K562 (cell line): Measurements from ENCODE around the gene GPR148. TPM values are rescaled to one million over a fixed set of nuclear protein-coding genes. Genes with fewer than 3 reads are reported as not detected.

Experiments
- ATAC-seq: fragments of 200-7000 bp; cut with Tn5 transposase; 3 replicates; pipeline ENCODE4 v1.9.1; 2020; ENCODE audit warnings: moderate library complexity
- BruUV-seq: library from RNA; stranded (reverse); fragments of 400-500 nt; replicated peaks from 2 replicates; lab custom pipeline; 2021; lab: Mats Ljungman, UMichigan
- CTCF ChIA-PET: fragments of 300-600 bp; formaldehyde crosslinking; extraction: SDS; loops from one replicate; lab custom pipeline; 2021; ENCODE audit warnings: low intra/inter-chr PET ratio; lab: Yijun Ruan, JAX
- POLR2A ChIA-PET: fragments of 300-600, 350-650 bp; sonication (Branson Sonifier 250); formaldehyde crosslinking; extraction: SDS; loops from one replicate; lab custom pipeline; 2021; ENCODE audit warnings: antibody characterized with exemption, inconsistent platforms; lab: Yijun Ruan, JAX
- DNase-seq, 4 experiments: peaks; one replicate each; pipeline versions ENCODE4 v3.0.0 to v3.0.0-alpha.2; 2011 to 2018; ENCODE audit warnings: low spot score in 3 of 4, mixed read lengths in 3 of 4; ENCODE audit errors: extremely low read depth in 1 of 4
- FAIRE-seq: peaks from 2 replicates; lab custom pipeline; 2011; peaks lifted over from hg19 to GRCh38; lab: Jason Lieb, UNC
- H2AFZ ChIP-seq: 2 replicates; pipeline ENCODE4 v1.6.0; 2011; ENCODE audit warnings: low read depth, low read length, control low read depth, inconsistent platforms
- H3K27ac ChIP-seq: fragments of 200-600 bp; 3 replicates; pipeline ENCODE4 v1.8.0; 2011; ENCODE audit warnings: low read depth, mild to moderate bottlenecking, control low read depth, inconsistent platforms, low read length, moderate library complexity, mixed read lengths; ENCODE audit errors: extremely low read depth
- H3K27me3 ChIP-seq, 2 experiments: fragments of 300-600 bp in 1 of 2; 2 replicates in 1 of 2; 3 replicates in 1 of 2; pipeline versions ENCODE4 v1.6.0 to v1.8.0; 2011; ENCODE audit warnings: inconsistent platforms in 2 of 2, low read length in 2 of 2, mild to moderate bottlenecking in 1 of 2, mixed read lengths in 1 of 2, moderate library complexity in 1 of 2; ENCODE audit not compliant: control insufficient read depth in 2 of 2, insufficient read depth in 2 of 2
- H3K36me3 ChIP-seq: fragments of 300-600 bp; 3 replicates; pipeline ENCODE4 v1.8.0; 2011; ENCODE audit warnings: mild to moderate bottlenecking, low read length, inconsistent platforms; ENCODE audit not compliant: control insufficient read depth, insufficient read depth
- H3K4me1 ChIP-seq, 2 experiments: fragments of 200-600 bp in 1 of 2; replicated peaks in 1 of 2; 2 replicates in 1 of 2; 3 replicates in 1 of 2; pipeline versions ENCODE4 v1.5.1 to v1.8.0; 2011; ENCODE audit warnings: inconsistent platforms in 2 of 2, low read length in 2 of 2, mild to moderate bottlenecking in 1 of 2, mixed read lengths in 1 of 2, moderate library complexity in 1 of 2; ENCODE audit not compliant: control insufficient read depth in 2 of 2, insufficient read depth in 2 of 2
- H3K4me2 ChIP-seq: 2 replicates; pipeline ENCODE4 v1.6.1; 2011; ENCODE audit warnings: low read length, control low read depth, inconsistent platforms, mixed read lengths; ENCODE audit not compliant: insufficient read depth
- H3K4me3 ChIP-seq: fragments of 200-600 bp; sonication (generic), shearing (Covaris generic); 2 replicates; pipeline ENCODE4 v1.5.1; 2016; ENCODE audit warnings: control low read depth, inconsistent platforms
- H3K79me2 ChIP-seq: fragments of 200-600 bp; 3 replicates; pipeline ENCODE4 v1.8.0; 2011; ENCODE audit warnings: low read length, inconsistent platforms; ENCODE audit not compliant: control insufficient read depth, insufficient read depth
- H3K9ac ChIP-seq, 2 experiments: 2 replicates each; pipeline versions ENCODE4 v1.6.0 to v1.6.1; 2011; ENCODE audit warnings: low read depth in 2 of 2, low read length in 2 of 2, control low read depth in 1 of 2, inconsistent platforms in 1 of 2, mild to moderate bottlenecking in 1 of 2, mixed read lengths in 1 of 2; ENCODE audit not compliant: insufficient read depth in 1 of 2
- H3K9me1 ChIP-seq: one replicate; pipeline ENCODE4 v1.6.0; 2011; ENCODE audit warnings: inconsistent platforms, mild to moderate bottlenecking, low read length, moderate library complexity; ENCODE audit not compliant: control insufficient read depth, insufficient read depth
- H3K9me3 ChIP-seq: replicated peaks from 2 replicates; pipeline ENCODE4 v1.5.1; 2011; ENCODE audit warnings: low read depth, low read length, inconsistent platforms; ENCODE audit not compliant: control insufficient read depth, insufficient read depth
- H4K20me1 ChIP-seq: replicated peaks from 2 replicates; pipeline ENCODE4 v1.6.1; 2011; ENCODE audit warnings: low read length, inconsistent platforms, mixed read lengths; ENCODE audit not compliant: control insufficient read depth, insufficient read depth
- BDP1 ChIP-seq: IDR thresholded peaks from 3 replicates; pipeline ENCODE4 v1.6.1; 2011; ENCODE audit not compliant: insufficient read length, insufficient read depth
- E2F1 ChIP-seq: sonication (generic); formaldehyde crosslinking; IDR thresholded peaks from 2 replicates; pipeline ENCODE4 v1.8.1; 2023; ENCODE audit warnings: mild to moderate bottlenecking, missing genetic modification reagents, moderate library complexity
- MLX ChIP-seq, 2 experiments: fragments of 450-650 bp in 1 of 2; sonication (generic) in 1 of 2; formaldehyde crosslinking; conservative IDR thresholded peaks; 2 replicates each; pipeline versions ENCODE4 v1.4.0 to v1.8.1; 2020 to 2022; ENCODE audit warnings: mild to moderate bottlenecking in 1 of 2, missing genetic modification reagents in 1 of 2
- PRPF4 ChIP-seq: fragments of 200-400 bp; formaldehyde crosslinking; IDR thresholded peaks from one replicate; pipeline ENCODE4 v1.6.1; 2017; ENCODE audit warnings: low read length, low read depth, mild to moderate bottlenecking; ENCODE audit not compliant: insufficient read depth, poor library complexity, severe bottlenecking
- PTBP1 ChIP-seq: fragments of 200-400 bp; formaldehyde crosslinking; IDR thresholded peaks from 2 replicates; pipeline ENCODE4 v1.6.1; 2017; ENCODE audit warnings: low read depth, low read length
- SREBF1 ChIP-seq: fragments of 150-350 bp; IDR thresholded peaks from 2 replicates; pipeline ENCODE4 v1.6.1; 2014; ENCODE audit warnings: antibody characterized with exemption, low read depth, low read length, borderline replicate concordance
- TEAD4 ChIP-seq, 2 experiments: sonication (generic) in 1 of 2; formaldehyde crosslinking in 1 of 2; IDR thresholded peaks; 2 replicates each; pipeline versions ENCODE4 v1.6.1 to v1.8.0; 2012 to 2022; ENCODE audit warnings: borderline replicate concordance in 1 of 2, inconsistent platforms in 1 of 2, low read length in 1 of 2, mild to moderate bottlenecking in 1 of 2, missing genetic modification reagents in 1 of 2
- THAP7 ChIP-seq: fragments of 250-450 bp; sonication (Bioruptor Pico); IDR thresholded peaks from 2 replicates; pipeline ENCODE4 v1.5.0; 2021
- USF2 ChIP-seq: sonication (generic); formaldehyde crosslinking; IDR thresholded peaks from 2 replicates; pipeline ENCODE4 v1.5.0; 2020; ENCODE audit warnings: missing genetic modification reagents
- ZBTB1 ChIP-seq: sonication (generic); formaldehyde crosslinking; IDR thresholded peaks from 2 replicates; pipeline ENCODE4 v1.8.1; 2023; ENCODE audit warnings: missing genetic modification reagents, low read depth, mild to moderate bottlenecking, borderline replicate concordance
- ZFPM2 ChIP-seq: fragments of 250-450 bp; sonication (Bioruptor Pico); IDR thresholded peaks from 2 replicates; pipeline ENCODE4 v1.5.1; 2022; ENCODE audit warnings: mild to moderate bottlenecking
- ZNF778 ChIP-seq: fragments of 450-650 bp; formaldehyde crosslinking; IDR thresholded peaks from 2 replicates; pipeline ENCODE4 v1.4.0; 2020; ENCODE audit warnings: mild to moderate bottlenecking, moderate library complexity
- ZZZ3 ChIP-seq: fragments of 450-650 bp; IDR thresholded peaks from 2 replicates; pipeline ENCODE4 v1.6.1; 2016; ENCODE audit warnings: antibody characterized with exemption, mild to moderate bottlenecking, moderate library complexity
- WGBS: fragments of 100-300 bp; shearing (Covaris generic); methylation state at CpG from one replicate; pipeline ENCODE4 v1.1.6; 2016; ENCODE audit warnings: low coverage, mixed read lengths; ENCODE audit not compliant: insufficient coverage; ENCODE audit errors: missing lambda C conversion rate; 5-methylcytosine and 5-hydroxymethylcytosine counted together
- in situ Hi-C: fragments of 300-500 bp; cut with MboI; formaldehyde crosslinking; loops from 4 replicates; pipeline ENCODE4 v1.15.0; 2018; ENCODE audit warnings: inconsistent platforms, mixed read lengths
- intact Hi-C: fragments of 100-400 bp; cut with micrococcal nuclease; formaldehyde crosslinking; loops from 2 replicates; pipeline ENCODE4 v1.14.2; 2022
- polyA plus RNA-seq, 8 experiments: library from polyadenylated mRNA; depleted of rRNA in 4 of 8; stranded (reverse) in 5 of 8; unstranded in 3 of 8; fragments of >200 nt; fragmentation: Nextera tagmentation in 2 of 8; fragmentation: Illumina TruSeq in 1 of 8; extraction: Ambion mirVana in 2 of 8; extraction: Trizol in 1 of 8; gene quantifications; 2 replicates each; pipeline versions ENCODE4 v1.2.1 to v1.2.3, GENCODE V29; 2011 to 2014; ENCODE audit warnings: inconsistent platforms in 1 of 8, missing spikeins in 1 of 8
- total RNA-seq, 7 experiments: library from RNA; depleted of rRNA in 6 of 7; stranded (reverse); fragments of >200 nt in 6 of 7; fragmentation: Illumina TruSeq in 2 of 7; extraction: Trizol in 2 of 7; gene quantifications; 2 replicates each; pipeline versions ENCODE4 v1.2.1 to v1.2.3, GENCODE V29; 2011 to 2021; ENCODE audit warnings: low replicate concordance in 1 of 7

Gene GPR148
- total and polyA plus RNA-seq, 9 of the 15 experiments (the other 6 are each of a cell fraction or from before 2014, with no cell fraction given) = not detected

GRCh38 chr2:130756874-130757668 is 28.2 kb downstream of the GPR148 start:
- in situ Hi-C loops = no loop called here
- no peak overlapping the region for H3K4me2 ChIP-seq
- peaks cover 0 to 12% of the 10 kb centered on the region in 2 experiments; a peak in 2 of 5 replicates for H3K4me1 ChIP-seq
- H3K27ac ChIP-seq = no peak overlapping the region
- no peaks in the 10 kb centered on the region for H3K79me2 ChIP-seq
- FAIRE-seq (no peak), ATAC-seq (no peak), DNase-seq (no peak)
- H3K4me3 ChIP-seq = no peak overlapping the region
- no peaks in the 10 kb centered on the region for H3K36me3 ChIP-seq
- H3K9ac ChIP-seq = no peak overlapping the region
- H3K27me3 ChIP-seq = peaks cover 7 to 50% of the 10 kb centered on the region in 2 experiments
- 1% methylated on average over 16 of the region's 16 CpGs for WGBS
- BruUV-seq = no TSS peak
- no peaks in the 10 kb centered on the region; the same call in 1 of the 2 replicates for H4K20me1 ChIP-seq
- H2AFZ ChIP-seq = no peak overlapping the region
- CTCF ChIA-PET = no interaction called here
- no peaks in the 10 kb centered on the region for H3K9me3 ChIP-seq
- TF ChIP-seq MLX (CRISPR knock-in tag; conservative IDR thresholded peaks at IDR 0.05) = no peak
- no peak for TF ChIP-seq ZZZ3
- no peak for TF ChIP-seq ZFPM2 (CRISPR knock-in tag)
- TF ChIP-seq PRPF4 = no peak
- TF ChIP-seq ZNF778 = no peak
- TF ChIP-seq SREBF1 = no peak
- no peak for TF ChIP-seq BDP1
- no peak for TF ChIP-seq ZBTB1
- no peak for TF ChIP-seq TEAD4 (IDR thresholded peaks at IDR 0.05; ENCODE audit: low read length)
- TF ChIP-seq TEAD4 (CRISPR knock-in tag; IDR thresholded peaks at IDR 0.05; ENCODE audit: borderline replicate concordance) = no peak
- TF ChIP-seq E2F1 = no peak
- no peak for TF ChIP-seq THAP7
- no peak for TF ChIP-seq PTBP1
- no peak for TF ChIP-seq USF2 (CRISPR knock-in tag)
- H3K9me1 ChIP-seq = no peaks in the 10 kb centered on the region
- POLR2A ChIA-PET = interaction anchor here (0.6 kb wide), 1 partner anchor 14 kb away, joined by 3 read pairs; no protein-coding TSS in a partner anchor
- intact Hi-C loops = no loop called here
